Iris pigment epithelial cell (primary cell): ENCODE results near the gene UFC1.
A peak's percentile ranks its signal among the peaks of the same experiment; 100 is the strongest.

Experiments used
- DNase-seq: peaks from one replicate; pipeline ENCODE4 v3.0.0-alpha.2; 2011; ENCODE audit warnings: low read depth

The UFC1 gene

DNA sequence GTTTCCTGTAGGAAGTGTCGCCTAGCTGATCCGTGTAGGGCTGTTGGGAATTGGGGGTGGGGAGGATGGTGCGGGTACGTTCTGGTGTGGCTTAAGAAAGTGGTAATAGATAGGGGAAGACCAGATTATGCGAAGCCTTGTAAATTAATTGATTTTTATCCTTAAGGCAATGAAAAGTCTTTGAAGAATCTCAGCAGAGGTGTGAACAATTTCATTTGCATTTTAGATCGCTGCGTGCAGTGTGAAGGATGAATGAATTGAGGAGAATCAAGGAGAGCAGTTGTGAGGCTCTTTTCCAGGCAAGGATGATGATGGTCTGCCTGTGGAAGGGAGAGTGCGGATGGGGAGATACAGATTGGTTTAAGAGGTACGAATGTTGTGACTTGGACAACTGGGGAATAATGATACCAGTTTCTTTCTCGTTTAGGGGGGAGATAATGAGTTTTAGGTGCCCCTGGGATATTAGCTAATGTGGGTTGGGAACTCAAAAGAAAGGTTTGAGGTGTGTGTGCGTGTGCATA is 20.5 kb upstream of the UFC1 start:
- DNase-seq = peak; percentile 22

DNA sequence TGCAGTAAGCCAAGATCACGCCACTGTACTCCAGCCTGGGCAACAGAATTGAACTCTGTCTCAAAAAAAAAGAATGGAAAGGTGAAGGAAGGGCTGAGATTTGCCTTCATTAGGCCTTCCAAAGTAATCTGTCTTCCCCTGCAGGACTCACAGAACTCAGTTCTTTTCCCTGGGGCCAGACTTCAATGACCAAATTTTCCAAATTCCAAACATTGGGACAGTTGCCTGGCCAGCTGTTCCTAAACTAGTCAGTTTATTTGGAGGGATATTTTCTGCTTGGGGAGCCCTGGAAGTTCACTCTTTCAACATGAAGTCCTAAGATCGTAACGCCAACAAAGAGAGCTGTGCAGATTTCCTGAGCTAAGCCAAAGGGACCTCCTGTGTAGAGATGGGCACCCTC is 15.9 kb upstream of the UFC1 start:
- DNase-seq = no peak

DNA sequence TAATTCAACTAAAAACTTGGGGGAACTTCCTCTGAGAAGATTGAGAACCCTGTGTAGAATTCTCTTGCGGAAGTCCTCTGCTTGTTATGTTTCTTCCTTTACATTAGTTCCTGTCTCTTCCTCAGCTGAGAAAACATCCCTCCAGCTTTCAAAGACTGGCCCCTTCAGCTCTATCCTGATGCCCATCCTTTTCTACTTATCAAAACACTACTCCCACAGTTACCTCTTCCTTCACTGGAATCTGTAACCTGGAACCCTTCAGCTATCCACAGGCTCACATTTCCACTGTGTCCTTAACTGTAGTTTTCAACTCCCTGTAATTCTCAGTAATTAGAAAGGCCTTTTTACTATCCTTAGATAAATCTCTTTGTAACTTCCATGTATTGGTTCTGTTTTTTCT is 15.3 kb upstream of the UFC1 start:
- DNase-seq = no peak

DNA sequence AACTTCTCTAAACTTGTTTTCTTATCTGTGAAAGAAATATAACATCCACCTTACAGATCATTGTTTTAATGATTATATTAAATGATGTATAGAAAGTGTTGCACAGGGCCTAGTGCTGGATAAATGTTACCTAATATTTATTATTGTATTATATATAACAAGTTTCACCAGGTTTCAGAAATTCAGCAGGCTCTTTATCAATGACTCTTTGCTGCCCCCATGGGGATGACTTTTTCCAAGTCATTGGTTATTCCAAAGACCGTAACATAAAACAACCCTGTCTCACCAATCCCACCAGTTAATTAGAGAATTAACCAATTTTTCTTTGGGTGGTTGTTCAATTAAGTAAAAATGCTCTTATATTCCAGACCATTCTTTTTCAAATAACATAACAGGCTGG is 14.0 kb upstream of the UFC1 start:
- DNase-seq = peak; percentile 55

DNA sequence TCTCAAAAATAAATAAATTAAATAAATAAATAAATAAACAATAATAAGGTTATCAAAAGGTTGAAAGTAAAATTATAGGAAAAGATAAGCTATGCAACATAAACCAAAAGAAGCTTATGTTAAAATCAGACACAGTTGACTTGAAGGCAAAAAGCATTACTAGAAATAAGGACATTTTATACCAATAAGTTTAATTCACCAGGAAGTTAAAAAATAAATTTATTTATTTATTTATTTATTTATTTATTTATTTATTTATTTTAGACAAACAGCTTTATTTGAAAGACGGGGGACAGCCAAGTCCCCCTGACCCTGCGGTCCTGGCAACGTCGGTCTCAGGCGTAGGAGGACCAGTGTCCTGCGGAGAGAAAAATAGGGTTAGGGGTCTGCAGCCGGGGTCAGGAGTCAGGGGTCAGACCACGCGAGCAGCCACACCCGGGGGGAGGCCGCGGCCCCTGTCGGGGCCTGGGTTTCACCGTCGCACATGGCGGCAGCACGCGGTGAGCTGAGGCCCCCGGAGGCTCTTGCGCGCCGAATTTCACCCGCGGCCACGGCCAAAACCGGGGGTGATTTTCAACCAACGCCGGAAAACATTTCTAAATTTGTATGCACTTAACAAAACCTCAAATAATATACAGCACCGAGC is 12.9 kb upstream of the UFC1 start:
- no peak for DNase-seq

DNA sequence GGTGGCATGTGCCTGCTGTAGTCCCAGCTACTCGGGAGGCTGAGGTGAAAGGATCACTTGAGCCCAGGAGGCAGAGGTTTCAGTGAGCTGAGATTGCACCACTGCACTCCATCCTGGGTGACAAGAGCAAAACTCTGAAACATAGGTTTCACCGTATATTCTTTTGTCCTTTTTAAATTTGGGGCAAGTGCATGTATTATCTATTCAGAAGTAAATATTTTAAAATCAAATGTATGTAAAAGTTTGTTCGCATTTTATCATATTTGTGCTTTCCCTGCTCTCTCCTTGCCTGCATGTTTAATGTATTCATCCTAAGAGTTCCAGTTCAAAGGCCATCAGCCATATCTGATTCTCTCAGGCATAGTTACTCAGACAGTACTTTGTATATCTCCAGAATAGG is 7.9 kb upstream of the UFC1 start:
- no peak for DNase-seq

DNA sequence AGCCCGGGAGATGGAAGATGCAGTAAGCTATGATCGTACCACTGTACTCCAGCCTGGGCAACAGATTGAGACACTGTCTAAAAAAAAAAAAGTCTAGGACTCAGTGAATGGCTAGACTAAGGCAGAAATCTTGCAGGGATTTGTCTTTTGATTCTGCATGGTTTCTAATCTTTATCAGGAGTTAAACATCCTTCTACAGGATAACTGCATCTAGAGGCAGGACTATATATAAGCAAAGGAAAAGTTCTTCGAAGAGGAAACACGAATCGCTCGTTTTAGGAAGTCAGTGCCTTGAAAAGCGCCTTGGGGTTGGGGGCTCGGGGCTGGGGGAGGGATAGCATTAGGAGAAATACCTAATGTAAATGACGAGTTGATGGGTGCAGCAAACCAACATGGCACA is 602 bp upstream of the UFC1 start:
- no peak for DNase-seq

DNA sequence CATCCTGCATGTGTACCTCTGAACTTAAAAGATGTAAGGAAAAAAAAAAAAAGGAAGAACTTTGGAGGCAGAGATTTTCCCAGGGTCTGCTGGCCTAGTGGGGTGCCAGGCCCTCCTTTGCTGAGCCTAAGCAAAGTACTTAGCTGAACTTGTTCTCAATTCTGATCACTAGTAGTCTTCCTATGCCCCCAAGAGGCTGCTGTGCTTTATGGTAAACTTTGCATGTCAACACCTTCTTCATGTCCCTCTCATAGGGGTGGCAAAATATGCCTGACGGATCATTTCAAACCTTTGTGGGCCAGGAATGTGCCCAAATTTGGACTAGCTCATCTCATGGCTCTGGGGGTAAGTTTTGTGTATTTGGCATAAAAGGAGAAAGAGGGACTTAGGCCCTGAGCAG is 4.1 kb downstream of the UFC1 start:
- no peak for DNase-seq

DNA sequence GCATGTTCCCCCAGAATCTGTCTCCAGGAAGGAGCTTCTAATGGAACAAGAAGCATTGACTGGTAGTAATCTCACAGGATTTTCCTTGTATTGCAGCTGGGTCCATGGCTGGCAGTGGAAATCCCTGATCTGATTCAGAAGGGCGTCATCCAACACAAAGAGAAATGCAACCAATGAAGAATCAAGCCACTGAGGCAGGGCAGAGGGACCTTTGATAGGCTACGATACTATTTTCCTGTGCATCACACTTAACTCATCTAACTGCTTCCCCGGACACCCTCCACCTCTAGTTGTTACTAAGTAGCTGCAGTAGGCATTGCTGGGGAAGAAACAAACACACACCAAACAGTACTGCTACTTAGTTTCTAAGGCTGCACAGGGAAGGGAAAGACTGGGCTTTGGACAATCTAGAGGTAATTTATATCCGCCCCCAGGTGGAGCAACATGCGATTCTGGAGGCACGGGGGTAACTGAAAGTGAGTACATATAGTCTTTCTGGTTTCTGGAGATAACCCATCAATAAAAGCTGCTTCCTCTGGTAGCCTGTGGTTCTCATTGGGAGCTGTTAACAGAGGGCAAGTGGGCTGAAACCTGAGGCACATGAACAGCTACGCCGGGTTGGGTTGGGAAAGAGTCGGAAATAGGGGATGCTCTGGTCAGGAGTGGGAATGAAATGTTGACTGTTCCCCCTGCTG is 4.7 kb downstream of the UFC1 start:
- no peak for DNase-seq

DNA sequence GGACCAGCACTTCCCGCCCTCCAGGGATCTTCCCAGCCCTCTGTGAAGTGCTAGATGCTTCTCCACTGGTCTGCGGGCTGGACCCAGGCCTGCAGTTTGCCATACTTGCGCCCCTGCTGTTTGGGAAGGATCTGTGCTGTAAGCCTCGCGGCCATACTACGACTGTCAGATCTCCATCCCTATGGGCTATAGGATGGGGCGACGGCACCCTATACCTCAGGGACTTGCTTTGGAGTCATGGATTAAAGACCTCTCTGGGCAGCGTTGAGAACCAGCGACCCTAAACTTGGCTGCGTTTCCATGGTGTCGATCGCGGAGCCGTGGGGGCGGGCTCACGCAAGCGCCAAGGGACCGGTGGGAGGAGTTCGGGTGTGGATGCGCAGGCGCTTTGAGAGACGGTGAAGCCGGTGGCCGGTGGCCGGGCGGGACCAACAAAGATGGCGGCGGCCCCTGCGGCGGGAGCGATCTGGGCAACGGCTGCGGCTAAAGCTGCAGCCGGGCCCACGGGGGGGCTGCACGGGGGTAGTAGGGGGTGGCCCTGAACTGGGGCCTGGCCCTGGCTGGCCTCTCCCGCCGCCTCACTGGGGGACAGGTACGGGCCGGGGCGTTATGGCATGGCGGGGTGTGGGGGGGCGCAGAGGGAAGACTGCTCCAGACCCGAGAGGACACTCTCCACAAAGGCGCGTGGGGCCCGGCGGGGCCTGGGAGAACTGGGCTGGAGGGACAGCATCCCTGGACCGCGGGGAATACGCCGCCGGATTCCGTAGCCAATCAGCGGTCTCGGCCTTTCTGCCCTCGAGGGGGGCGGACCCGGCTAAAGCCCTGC is 5.5 kb downstream of the UFC1 start, which contains the start of gene USP21:
TSS of gene USP21 (plus strand) at position 414 of the 826 bp plus-strand sequence. CDS start 1,141 bp downstream, outside the sequence.
- DNase-seq = peak; percentile 87

DNA sequence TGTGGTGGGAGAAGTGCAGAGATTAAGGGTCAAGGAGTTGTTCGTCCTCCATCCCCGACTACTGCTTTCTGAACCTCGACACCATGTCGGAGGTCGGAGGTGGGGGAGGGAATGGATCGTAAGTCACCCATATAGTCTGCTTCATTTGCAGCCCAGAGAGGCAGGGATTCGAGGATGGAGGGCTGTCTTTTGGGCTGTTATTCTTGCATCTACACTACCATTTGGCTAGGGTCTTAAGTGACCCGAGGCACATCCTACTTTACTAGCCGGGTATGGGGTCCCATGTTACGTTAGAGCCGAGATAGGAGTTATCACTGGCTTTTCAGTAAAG is 6.1 kb downstream of the UFC1 start:
- no peak for DNase-seq

DNA sequence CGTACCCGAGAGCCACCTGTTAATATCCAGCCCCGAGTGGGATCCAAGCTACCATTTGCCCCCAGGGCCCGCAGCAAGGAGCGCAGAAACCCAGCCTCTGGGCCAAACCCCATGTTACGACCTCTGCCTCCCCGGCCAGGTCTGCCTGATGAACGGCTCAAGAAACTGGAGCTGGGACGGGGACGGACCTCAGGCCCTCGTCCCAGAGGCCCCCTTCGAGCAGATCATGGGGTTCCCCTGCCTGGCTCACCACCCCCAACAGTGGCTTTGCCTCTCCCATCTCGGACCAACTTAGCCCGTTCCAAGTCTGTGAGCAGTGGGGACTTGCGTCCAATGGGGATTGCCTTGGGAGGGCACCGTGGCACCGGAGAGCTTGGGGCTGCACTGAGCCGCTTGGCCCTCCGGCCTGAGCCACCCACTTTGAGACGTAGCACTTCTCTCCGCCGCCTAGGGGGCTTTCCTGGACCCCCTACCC is 6.9 kb downstream of the UFC1 start:
- DNase-seq = no peak

DNA sequence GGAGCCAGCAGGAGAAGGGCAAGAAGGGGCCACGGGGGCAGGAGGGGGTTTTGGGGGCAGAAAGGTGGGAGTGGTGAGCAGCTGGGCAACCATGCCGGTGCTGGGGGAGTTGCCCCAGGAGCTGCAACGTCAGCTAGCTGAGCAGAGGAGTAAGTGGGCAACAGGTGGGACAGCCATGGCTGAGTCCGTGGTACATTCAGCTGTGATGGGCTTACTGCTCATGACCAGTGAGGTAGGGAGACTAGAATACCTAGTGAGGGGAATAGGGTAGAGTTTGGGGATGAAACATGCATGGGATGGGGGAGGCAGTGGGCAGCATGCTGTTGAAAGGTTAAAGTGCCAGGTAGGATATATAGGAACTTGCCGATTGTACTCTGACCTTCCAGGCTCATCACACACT is 7.9 kb downstream of the UFC1 start:
- DNase-seq = no peak

DNA sequence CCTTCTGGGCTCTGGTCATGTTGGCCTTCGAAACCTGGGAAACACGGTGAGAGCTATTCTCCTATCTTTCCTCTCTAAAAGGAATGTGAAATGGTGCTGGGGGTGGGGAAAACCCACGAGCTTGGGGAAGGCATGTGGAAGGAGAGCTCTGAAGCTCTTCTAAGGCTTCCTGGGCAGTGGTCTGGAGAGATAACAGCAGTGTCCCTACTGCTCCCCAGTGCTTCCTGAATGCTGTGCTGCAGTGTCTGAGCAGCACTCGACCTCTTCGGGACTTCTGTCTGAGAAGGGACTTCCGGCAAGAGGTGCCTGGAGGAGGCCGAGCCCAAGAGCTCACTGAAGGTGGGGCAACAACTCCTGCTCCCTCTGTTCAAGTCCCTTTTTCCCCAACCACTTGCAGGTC is 8.3 kb downstream of the UFC1 start:
- no peak for DNase-seq

DNA sequence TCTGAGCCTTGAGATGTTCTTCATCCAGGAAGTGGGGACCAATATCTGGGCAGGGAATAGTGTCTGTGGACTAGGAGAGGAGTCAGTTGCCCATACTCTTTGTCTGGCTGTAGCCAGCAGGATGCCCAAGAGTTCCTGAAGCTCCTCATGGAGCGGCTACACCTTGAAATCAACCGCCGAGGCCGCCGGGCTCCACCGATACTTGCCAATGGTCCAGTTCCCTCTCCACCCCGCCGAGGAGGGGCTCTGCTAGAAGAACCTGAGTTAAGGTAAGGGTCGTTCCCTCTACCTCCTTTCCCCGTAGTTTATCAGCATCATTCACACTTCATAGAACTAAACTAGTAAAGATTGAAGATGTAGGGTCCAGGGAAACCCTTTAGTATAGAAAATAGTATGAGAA is 9.0 kb downstream of the UFC1 start:
- DNase-seq = no peak

DNA sequence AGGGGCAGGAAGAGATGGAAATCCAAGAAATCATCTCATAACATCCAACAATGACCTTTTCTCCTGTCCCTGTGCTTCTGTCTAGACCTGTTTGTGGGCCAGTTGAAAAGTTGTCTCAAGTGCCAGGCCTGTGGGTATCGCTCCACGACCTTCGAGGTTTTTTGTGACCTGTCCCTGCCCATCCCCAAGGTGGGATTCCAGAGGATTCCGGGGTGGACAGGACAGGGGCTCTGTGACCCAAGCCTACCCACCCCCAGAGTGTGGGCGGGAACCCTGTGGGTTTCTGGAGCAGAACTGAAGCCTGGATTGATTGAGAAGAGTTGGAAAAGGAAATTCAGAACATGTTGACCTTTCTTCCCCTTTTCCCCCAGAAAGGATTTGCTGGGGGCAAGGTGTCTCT is 10.0 kb downstream of the UFC1 start:
- no peak for DNase-seq

DNA sequence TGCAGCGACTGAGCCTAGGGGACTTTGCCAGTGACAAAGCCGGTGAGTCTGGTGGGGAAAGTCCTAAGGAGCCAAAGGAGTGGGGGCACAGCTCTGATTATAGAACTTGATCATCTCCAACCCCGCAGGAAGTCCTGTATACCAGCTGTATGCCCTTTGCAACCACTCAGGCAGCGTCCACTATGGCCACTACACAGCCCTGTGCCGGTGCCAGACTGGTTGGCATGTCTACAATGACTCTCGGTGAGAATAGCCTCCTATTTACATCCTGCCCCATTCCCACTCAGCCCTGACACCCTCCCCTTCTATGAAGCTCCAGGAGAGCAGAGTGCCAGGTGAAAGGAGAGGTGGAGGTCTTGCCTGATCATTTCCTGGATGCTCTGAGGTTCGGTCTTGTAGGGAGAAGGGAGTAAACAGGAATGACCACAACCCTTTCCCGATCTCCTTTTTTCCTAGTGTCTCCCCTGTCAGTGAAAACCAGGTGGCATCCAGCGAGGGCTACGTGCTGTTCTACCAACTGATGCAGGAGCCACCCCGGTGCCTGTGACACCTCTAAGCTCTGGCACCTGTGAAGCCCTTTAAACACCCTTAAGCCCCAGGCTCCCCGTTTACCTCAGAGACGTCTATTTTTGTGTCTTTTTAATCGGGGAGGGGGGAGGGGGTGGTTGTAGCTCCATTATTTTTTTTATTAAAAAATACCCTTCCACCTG is 11.3 kb downstream of the UFC1 start:
- DNase-seq = no peak

DNA sequence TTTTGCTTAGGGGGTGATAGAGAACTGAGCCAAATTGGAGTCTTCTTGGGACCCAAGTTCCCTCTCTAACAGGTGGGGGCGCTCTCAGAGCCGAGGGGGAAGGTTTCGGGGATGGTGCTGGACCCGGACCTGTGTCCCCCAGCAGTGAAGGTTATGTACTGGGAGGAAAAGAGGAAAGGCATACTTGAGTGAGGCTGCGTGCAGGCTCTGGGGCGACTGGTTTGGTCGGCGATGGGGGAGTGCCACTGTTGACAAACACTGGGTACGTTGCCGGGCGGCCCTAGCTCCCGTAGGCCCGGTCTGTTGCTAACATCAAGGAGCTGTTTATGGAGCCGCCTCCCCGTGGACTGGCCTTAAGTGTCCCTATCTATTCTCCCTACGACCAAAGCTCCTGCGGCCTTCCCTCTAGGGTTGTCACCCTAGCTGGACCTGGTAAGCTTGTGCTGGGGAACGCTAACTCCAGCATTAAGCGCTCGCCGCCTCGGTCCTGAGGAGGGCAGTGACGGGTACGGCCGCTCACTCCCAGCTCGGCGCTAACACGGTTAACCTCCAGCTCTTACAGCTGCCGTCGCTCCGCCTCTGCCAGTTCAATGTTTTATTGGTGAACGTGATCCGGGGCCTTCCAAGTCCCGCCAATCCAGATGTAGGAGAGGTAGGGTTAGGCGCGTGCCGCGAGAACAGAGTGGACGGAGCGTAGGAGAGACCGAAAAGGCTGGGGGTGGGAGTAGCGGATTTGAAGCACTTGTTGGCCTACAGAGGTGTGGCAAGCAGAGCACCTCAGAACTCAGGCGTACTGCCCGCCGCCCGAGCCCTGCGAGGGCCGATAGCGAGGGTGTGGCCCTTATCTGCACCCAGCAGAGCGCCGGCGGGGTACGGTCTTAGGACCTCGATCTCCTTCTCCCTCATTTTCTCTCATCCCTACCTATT is 12.2 kb downstream of the UFC1 start, which contains the start of gene PPOX:
TSS of gene PPOX (plus strand) at position 685 of the 927 bp plus-strand sequence. CDS start 422 bp downstream, outside the sequence.
- DNase-seq = peak; percentile 100

DNA sequence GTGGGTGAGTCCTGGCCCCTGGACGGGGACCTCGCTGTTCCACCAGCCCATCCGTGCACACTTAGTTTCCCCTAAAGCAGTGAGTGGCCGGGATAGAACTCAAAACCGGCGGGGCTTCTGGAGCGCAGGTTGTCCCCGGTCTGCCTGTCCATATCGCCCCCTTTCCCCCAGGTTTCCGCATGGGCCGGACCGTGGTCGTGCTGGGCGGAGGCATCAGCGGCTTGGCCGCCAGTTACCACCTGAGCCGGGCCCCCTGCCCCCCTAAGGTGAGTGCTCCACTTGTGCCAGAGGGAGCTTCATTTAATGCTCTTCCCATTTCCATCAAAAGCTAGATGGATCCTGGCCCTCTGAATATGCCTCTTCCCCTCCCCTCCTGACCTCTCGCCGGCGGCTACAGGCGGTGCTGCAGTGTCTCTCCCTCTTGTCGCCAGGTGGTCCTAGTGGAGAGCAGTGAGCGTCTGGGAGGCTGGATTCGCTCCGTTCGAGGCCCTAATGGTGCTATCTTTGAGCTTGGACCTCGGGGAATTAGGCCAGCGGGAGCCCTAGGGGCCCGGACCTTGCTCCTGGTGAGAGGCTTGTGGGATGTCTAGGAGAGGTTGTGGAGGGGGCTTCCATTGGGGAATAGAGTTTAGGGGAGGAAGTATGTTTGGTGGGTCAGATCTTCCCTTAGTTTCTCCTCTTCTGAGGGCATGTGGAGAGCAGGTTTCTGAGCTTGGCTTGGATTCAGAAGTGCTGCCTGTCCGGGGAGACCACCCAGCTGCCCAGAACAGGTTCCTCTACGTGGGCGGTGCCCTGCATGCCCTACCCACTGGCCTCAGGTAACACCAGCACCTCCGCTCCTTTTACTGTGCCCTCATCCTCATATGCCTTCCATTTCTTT is 13.1 kb downstream of the UFC1 start:
- no peak for DNase-seq

DNA sequence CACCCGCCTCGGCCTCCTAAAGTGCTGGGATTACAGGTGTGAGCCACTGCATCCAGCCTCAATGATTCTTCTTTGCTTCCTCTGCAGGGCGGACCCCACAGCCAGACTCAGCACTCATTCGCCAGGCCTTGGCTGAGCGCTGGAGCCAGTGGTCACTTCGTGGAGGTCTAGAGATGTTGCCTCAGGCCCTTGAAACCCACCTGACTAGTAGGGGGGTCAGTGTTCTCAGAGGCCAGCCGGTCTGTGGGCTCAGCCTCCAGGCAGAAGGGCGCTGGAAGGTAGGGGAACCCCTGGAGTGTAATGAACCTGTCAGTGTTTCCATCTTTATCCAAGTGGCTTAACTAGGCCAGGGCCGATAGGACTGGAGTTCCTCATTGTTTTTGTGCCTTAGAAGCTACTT is 15.1 kb downstream of the UFC1 start:
- no peak for DNase-seq
